HCT116 (cell line): ENCODE results near the gene NTSR1. TPM values are rescaled to one million over a fixed set of nuclear protein-coding genes. Genes with fewer than 3 reads are reported as not detected.

Experiments
- ATAC-seq: fragments of 200-7000 bp; cut with Tn5 transposase; 2 replicates; pipeline ENCODE4 v1.9.1; 2020; ENCODE audit warnings: mild to moderate bottlenecking, moderate library complexity
- BruUV-seq: library from RNA; stranded (reverse); fragments of 400-500 nt; replicated peaks from 2 replicates; lab custom pipeline; 2021; lab: Mats Ljungman, UMichigan
- CTCF ChIA-PET: fragments of 300-600 bp; sonication (Branson Sonifier 250); formaldehyde crosslinking; loops from one replicate; lab custom pipeline; 2021; ENCODE audit warnings: antibody characterized with exemption; lab: Charles Lee
- POLR2A ChIA-PET: fragments of 300-600, 350-600 bp; sonication (Branson Sonifier 250); formaldehyde crosslinking; loops from one replicate; lab custom pipeline; 2021; ENCODE audit warnings: antibody characterized with exemption; lab: Charles Lee
- RAD21 ChIA-PET, 2 experiments: fragments of 300-600 bp; sonication (Branson Sonifier 250); formaldehyde crosslinking; loops; one replicate each; lab custom pipeline; 2023; ENCODE audit warnings: low total read pairs in 2 of 2; ENCODE audit not compliant: uncharacterized antibody in 2 of 2, unreplicated experiment in 2 of 2, low non-redundant PET in 1 of 2; lab: Charles Lee
- DNase-seq: peaks from one replicate; pipeline ENCODE4 v3.0.0-alpha.2; 2010; ENCODE audit warnings: low read depth, low spot score
- H2AFZ ChIP-seq: fragments of 200-600 bp; shearing (Covaris generic), sonication (generic); 2 replicates; pipeline ENCODE4 v1.6.1; 2017; ENCODE audit warnings: low read depth, mixed run types, mixed read lengths, antibody characterized with exemption, low read length; ENCODE audit not compliant: poor library complexity, severe bottlenecking
- H3K27ac ChIP-seq: 2 replicates; pipeline ENCODE4 v1.5.1; 2012; ENCODE audit warnings: low read depth, low read length
- H3K27me3 ChIP-seq: fragments of 200-600 bp; sonication (generic); 2 replicates; pipeline ENCODE4 v1.6.1; 2016; ENCODE audit warnings: mixed run types, low read length, mixed read lengths; ENCODE audit not compliant: insufficient read depth
- H3K36me3 ChIP-seq, 2 experiments: fragments of 200-500 bp in 1 of 2; fragments of 200-600 bp in 1 of 2; sonication (Bioruptor generic) in 1 of 2; sonication (generic) in 1 of 2; 2 replicates each; pipeline versions ENCODE4 v1.5.1 to v1.6.1; 2014 to 2016; ENCODE audit warnings: low read length in 2 of 2, inconsistent platforms in 1 of 2, mixed read lengths in 1 of 2, mixed run types in 1 of 2; ENCODE audit not compliant: insufficient read depth in 2 of 2, control insufficient read depth in 1 of 2
- H3K4me1 ChIP-seq, 2 experiments: fragments of 200-600 bp in 1 of 2; sonication (generic) in 1 of 2; 2 replicates each; pipeline versions ENCODE4 v1.5.1 to v1.6.1; 2012 to 2017; ENCODE audit warnings: low read length in 2 of 2, inconsistent platforms in 1 of 2, mild to moderate bottlenecking in 1 of 2, mixed read lengths in 1 of 2, mixed run types in 1 of 2, moderate library complexity in 1 of 2; ENCODE audit not compliant: insufficient read depth in 2 of 2, control insufficient read depth in 1 of 2
- H3K4me2 ChIP-seq: fragments of 200-600 bp; sonication (generic); 2 replicates; pipeline ENCODE4 v1.6.1; 2017; ENCODE audit warnings: mixed run types, low read length, mixed read lengths
- H3K4me3 ChIP-seq, 2 experiments: fragments of 200-600 bp in 1 of 2; sonication (generic) in 1 of 2; replicated peaks in 1 of 2; 2 replicates each; pipeline ENCODE4 v1.5.1; 2011 to 2016; ENCODE audit warnings: low read length in 2 of 2, control low read depth in 1 of 2, low read depth in 1 of 2, mild to moderate bottlenecking in 1 of 2, mixed read lengths in 1 of 2, mixed run types in 1 of 2
- H3K79me2 ChIP-seq: fragments of 200-600 bp; sonication (generic); 2 replicates; pipeline ENCODE4 v1.6.1; 2017; ENCODE audit warnings: mild to moderate bottlenecking, mixed run types, low read length, moderate library complexity, mixed read lengths; ENCODE audit not compliant: insufficient read depth
- H3K9ac ChIP-seq: fragments of 200-600 bp; sonication (generic); 2 replicates; pipeline ENCODE4 v1.6.1; 2016; ENCODE audit warnings: low read length, mixed read lengths
- H3K9me2 ChIP-seq: fragments of 200-600 bp; sonication (generic), shearing (Covaris generic); 2 replicates; pipeline ENCODE4 v1.6.1; 2017; ENCODE audit warnings: mixed run types, mild to moderate bottlenecking, moderate library complexity; ENCODE audit not compliant: insufficient read depth
- H3K9me3 ChIP-seq, 2 experiments: fragments of 200-500 bp in 1 of 2; fragments of 200-600 bp in 1 of 2; sonication (Bioruptor generic) in 1 of 2; sonication (generic) in 1 of 2; 2 replicates each; pipeline ENCODE4 v1.6.1; 2014 to 2017; ENCODE audit warnings: low read length in 2 of 2, mixed read lengths in 2 of 2, inconsistent platforms in 1 of 2, low read depth in 1 of 2, mild to moderate bottlenecking in 1 of 2, mixed run types in 1 of 2, moderate library complexity in 1 of 2; ENCODE audit not compliant: control insufficient read depth in 1 of 2, insufficient read depth in 1 of 2
- H4K20me1 ChIP-seq: fragments of 200-600 bp; sonication (generic), shearing (Covaris generic); 2 replicates; pipeline ENCODE4 v1.6.1; 2017; ENCODE audit warnings: mixed run types, mild to moderate bottlenecking, moderate library complexity; ENCODE audit not compliant: insufficient read depth
- ATF3 ChIP-seq: IDR thresholded peaks from 2 replicates; pipeline ENCODE4 v1.6.1; 2012
- CEBPB ChIP-seq: IDR thresholded peaks from 2 replicates; pipeline ENCODE4 v1.6.1; 2012; ENCODE audit warnings: low read depth
- CTCF ChIP-seq, 3 experiments: fragments of 200-600 bp in 1 of 3; sonication (generic) in 1 of 3; IDR thresholded peaks in 2 of 3; conservative IDR thresholded peaks in 1 of 3; 2 replicates each; pipeline ENCODE4 v1.5.1; 2012 to 2017; ENCODE audit warnings: low read depth in 2 of 3, low read length in 2 of 3, antibody characterized with exemption in 1 of 3, borderline replicate concordance in 1 of 3, control low read depth in 1 of 3, mild to moderate bottlenecking in 1 of 3, mixed read lengths in 1 of 3, mixed run types in 1 of 3, moderate library complexity in 1 of 3; ENCODE audit not compliant: insufficient read depth in 1 of 3
- EGR1 ChIP-seq: IDR thresholded peaks from 2 replicates; pipeline ENCODE4 v1.6.1; 2012; ENCODE audit warnings: low read depth
- EZH2 ChIP-seq: fragments of 200-600 bp; sonication (generic); IDR thresholded peaks from 2 replicates; pipeline ENCODE4 v1.6.1; 2017; ENCODE audit warnings: antibody characterized with exemption, mixed run types
- FOSL1 ChIP-seq: IDR thresholded peaks from 2 replicates; pipeline ENCODE4 v1.6.1; 2012; ENCODE audit warnings: low read depth
- POLR2AphosphoS5 ChIP-seq: IDR thresholded peaks from 2 replicates; pipeline ENCODE4 v1.6.1; 2011; ENCODE audit warnings: mild to moderate bottlenecking, low read depth, low read length, moderate library complexity
- RAD21 ChIP-seq: IDR thresholded peaks from 2 replicates; pipeline ENCODE4 v1.6.1; 2012; ENCODE audit warnings: low read depth, mild to moderate bottlenecking
- SRF ChIP-seq: IDR thresholded peaks from 2 replicates; pipeline ENCODE4 v1.6.1; 2012; ENCODE audit warnings: low read depth
- TCF7L2 ChIP-seq: IDR thresholded peaks from 2 replicates; pipeline ENCODE4 v1.7.0; 2011; ENCODE audit warnings: borderline replicate concordance, inconsistent platforms; ENCODE audit not compliant: insufficient read depth, insufficient read length; ENCODE audit errors: extremely low read depth
- ZBTB33 ChIP-seq: IDR thresholded peaks from 2 replicates; pipeline ENCODE4 v1.6.1; 2011; ENCODE audit warnings: mild to moderate bottlenecking, low read length, moderate library complexity; ENCODE audit not compliant: insufficient replicate concordance; ENCODE audit errors: extremely low read depth
- intact Hi-C: fragments of 100-400 bp; cut with micrococcal nuclease; formaldehyde crosslinking; loops from 2 replicates; pipeline ENCODE4 v1.10.0; 2022
- total RNA-seq: library from RNA; stranded (reverse); gene quantifications from one replicate; pipeline ENCODE4 v1.2.1, GENCODE V29; 2021; ENCODE audit not compliant: unreplicated experiment

Gene NTSR1
- total RNA-seq, 1 experiment from 2014 or later = 187 TPM

GRCh38 chr20:62811320-62811719 is 102.7 kb downstream of the NTSR1 start:
- H3K9ac ChIP-seq = no peak overlapping the region
- no peak overlapping the region for H2AFZ ChIP-seq
- peaks cover 42% of the 10 kb centered on the region for H3K79me2 ChIP-seq
- DNase-seq = no peak
- H3K27ac ChIP-seq = no peak overlapping the region
- H3K4me2 ChIP-seq = no peak overlapping the region
- H4K20me1 ChIP-seq = no peaks in the 10 kb centered on the region; the same call in 1 of the 2 replicates
- H3K27me3 ChIP-seq = no peaks in the 10 kb centered on the region
- peaks cover 24 to 39% of the 10 kb centered on the region in 2 experiments for H3K36me3 ChIP-seq
- no peak for TF ChIP-seq POLR2AphosphoS5
- no peak for TF ChIP-seq SRF
- TF ChIP-seq FOSL1 = no peak
- TF ChIP-seq RAD21 = no peak
- TF ChIP-seq ZBTB33 = no peak
- TF ChIP-seq EGR1 = no peak
- no peak for TF ChIP-seq EZH2
- TF ChIP-seq TCF7L2 = no peak
- TF ChIP-seq CEBPB = no peak
- no peak for TF ChIP-seq ATF3
- no peak for TF ChIP-seq CTCF (IDR thresholded peaks at IDR 0.05 in 2 of 3, conservative IDR thresholded peaks at IDR 0.05 in 1 of 3; ENCODE audit: borderline replicate concordance in 1 of 3, insufficient read depth in 1 of 3, low read depth in 2 of 3, low read length in 2 of 3)
- H3K9me3 ChIP-seq = no peaks in the 10 kb centered on the region
- no TSS peak for BruUV-seq
- intact Hi-C loops = no loop called here
- CTCF ChIA-PET = no interaction called here
- POLR2A ChIA-PET = no interaction called here
- H3K9me2 ChIP-seq = no peaks in the 10 kb centered on the region
- H3K4me1 ChIP-seq = peaks cover 24 to 37% of the 10 kb centered on the region in 2 experiments
- RAD21 ChIA-PET = no interaction called here
- no peak overlapping the region for H3K4me3 ChIP-seq
- ATAC-seq = no peak
